GM19193 (cell line): ENCODE results near the gene GRID1.

Experiments
- POLR2A ChIP-seq: IDR thresholded peaks from 4 replicates; pipeline ENCODE4 v1.6.1; 2011; ENCODE audit not compliant: insufficient read depth, insufficient read length; ENCODE audit errors: extremely low read depth

The GRID1 gene

DNA sequence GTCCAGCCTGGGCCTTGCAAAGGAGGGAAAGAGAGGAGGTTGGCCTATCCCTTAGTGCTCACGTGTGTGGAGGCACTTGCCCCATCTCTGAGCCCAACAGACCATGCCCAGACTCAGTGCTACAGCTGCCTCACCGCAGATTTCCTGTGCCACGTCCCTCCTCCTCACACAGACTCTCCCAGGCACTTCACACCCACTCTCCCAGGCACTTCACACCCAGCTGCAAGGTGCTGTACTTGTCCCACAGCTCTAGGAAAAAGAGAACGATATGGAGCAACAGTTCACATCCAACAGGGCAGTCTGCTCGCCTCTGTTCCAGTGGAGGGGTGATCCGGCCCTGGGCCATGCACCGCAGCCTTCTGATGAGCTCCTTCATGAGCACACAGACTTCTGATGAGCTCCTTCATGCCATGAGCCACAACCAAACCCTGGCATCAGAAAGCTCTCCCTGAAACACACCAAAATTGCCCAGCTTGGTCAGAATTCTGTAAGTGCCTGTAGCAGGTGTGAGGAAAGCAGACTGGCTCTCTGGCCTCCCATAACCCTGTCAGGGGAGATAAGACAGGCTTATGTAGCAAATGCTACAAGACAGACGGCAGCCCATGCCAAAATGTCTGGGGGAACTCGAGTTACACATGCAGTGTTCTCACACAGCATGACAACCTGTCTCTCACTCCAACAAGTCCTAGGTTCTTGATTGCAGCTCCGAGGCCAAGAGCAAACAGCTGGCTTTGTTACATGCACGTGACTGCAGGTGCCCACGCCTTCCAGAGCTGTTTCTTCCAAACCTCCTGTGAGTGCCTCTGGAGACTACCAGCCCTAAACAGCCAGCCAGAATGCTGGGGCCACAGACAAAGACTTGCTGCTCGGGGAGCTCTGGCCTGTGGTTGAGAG, 348.5 kb downstream of the GRID1 start:
- TF ChIP-seq POLR2A, result no peak

DNA sequence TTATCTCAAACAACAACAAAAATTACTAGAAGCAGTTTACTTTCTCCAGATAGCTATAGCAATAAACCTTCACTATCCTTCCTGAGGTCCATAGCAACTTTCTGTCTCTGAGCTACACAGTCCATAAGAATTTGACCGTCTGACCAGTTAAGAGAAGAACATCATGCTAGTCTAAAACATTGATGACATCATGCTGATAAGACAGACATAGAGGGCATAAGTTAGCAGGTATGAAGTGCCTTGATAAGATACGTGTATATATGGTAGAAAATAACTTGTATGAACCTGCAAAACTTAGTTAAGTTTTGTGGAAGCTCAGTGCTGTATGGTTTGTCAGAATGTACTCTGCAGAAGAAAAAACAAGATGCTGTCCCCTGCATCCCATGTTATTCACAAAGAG, 353.0 kb downstream of the GRID1 start:
- TF ChIP-seq POLR2A, result no peak

DNA sequence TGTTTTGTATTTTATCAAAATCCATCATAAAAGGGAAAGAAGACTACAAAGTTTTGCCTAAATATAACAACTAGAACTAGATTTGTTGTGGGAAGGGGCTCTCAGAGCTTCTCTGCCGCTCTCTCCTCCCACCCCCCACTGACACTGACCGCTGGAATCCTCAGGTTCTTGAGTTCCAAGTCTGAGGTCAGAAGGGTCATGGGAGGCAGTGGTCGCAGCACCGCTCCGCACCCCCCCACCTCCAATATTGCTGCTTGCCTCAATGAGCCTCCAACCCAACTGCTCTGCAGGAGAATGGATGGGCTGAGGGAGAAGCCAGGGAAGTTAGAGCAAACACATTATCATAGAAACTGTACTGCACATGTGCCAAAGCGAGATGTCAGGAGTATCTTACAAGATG, 359.4 kb downstream of the GRID1 start:
- TF ChIP-seq POLR2A, result no peak

DNA sequence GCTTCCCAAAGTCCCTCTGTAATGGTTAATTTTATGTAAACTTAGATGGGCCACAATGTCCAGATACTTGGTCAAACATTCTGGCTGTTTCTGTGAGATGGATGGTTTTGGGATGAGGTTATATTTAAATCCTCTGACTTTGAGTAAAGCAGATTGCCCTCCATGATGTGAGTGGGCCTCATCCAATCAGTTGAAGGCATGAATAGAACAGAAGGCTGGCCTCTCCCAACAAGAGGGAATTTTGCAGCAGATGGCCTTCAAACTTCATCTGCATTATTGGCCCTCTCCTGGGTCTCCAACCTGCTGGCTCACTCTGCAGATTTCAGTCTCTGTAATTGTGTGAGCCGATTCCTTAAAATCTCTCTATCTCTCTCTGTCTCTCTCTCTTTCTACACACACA, 362.3 kb downstream of the GRID1 start:
- TF ChIP-seq POLR2A, result no peak

DNA sequence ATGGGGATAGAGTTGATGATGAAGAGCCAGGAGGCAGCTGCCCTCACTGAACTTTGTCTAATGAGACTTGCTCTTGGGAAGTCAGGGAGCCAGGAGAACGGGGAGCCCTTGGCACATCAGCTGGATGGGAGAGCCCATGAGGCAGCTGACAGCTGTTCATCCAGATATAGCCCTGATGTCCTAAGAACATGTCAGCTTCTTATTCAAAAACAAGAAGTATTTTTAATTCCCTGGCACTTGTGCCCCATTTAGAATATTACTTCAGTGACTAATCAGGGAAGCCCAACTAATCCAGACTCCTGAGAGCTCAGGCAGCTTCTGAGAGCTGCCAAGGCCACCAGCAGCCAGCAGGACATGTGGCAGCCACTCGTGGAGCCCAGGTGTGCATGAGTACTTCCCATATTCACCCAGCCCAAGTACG, 363.4 kb downstream of the GRID1 start:
- TF ChIP-seq POLR2A, result no peak

DNA sequence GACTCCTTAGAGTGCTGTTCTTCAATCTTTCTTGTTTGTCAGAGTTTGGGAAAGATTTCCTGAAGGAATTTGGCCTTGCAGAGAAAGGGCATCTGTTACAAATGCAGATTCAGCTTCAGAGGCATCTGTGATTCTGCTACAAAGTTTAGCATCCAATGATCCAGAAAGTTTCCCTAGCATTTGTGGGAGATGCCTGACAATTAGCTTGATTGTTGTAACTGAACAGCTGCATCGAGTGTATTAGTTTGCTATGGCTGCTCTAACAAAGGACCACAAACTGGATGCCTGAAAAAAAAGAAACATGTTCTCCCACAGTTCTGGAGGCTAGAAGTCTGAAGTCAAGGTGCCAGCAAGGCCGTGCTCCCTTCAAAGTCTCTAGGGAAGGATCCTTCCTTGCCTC, 365.1 kb downstream of the GRID1 start:
- TF ChIP-seq POLR2A, result no peak

DNA sequence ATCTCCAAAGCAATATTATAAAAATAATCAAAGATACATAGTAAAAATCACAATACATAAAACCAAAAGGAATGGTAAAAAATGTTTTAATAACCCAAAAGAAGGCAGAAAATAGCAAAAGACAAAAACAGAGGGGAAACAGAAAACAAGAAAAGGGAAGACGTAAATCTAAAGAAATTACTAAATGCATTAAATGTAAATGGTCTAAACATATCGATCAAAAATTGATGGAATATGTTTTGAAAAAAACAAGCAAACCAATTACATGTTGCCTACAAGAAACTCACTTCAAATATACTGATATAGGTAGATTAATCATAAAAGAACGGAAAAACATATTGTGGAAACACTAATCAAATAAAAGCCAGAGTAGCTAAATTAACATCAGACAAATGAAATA, 369.1 kb downstream of the GRID1 start:
- TF ChIP-seq POLR2A, result no peak

DNA sequence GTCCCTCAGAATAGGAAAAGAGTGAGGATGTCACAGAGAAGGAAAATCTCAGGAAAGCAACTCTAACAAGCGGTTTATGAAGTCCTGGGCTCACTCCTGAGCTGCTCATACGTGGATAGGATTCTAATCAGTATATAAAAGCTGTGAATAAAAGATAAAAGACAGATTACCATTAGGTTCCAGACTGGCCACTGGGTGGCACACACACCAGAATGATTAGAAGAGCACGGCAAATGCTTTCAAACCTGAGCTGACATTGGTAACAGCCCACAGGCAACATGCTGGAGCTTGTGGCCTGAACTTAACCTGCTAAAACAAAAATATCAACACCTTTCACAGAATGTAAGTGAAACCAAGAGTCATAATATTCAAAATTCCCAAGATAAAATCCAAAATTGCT, 370.8 kb downstream of the GRID1 start:
- TF ChIP-seq POLR2A, result no peak

DNA sequence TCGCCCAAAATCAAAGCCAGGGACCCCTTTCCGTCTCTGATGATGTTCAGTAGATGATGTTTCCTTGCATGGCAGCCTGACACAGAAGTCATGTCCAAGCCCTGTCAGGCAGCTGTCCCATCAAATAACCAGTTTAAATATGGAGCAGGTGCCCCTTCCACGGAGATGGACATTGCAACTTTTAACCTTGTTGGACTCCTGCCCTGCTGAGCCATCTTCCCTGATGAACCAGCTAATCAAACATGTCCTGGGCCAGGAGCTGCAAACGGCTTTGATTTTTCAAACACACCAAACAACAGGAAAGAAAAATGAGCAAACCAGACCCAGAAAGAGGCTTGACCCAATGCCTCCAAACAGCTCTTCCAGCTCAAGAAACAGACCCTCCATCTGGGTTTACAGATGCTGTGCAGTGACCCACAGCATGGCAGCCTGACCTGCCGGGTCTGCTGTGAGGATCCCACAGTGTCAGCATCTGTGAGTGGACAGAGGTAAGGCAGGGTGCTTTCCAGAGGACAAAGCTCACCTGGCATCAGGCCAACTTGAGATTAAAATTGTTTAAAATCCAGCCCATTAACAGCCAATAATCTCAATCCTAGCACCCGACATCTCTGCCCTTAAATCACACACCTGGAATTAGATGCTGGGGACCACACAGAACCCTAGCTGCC, 372.6 kb downstream of the GRID1 start:
- TF ChIP-seq POLR2A, result no peak

DNA sequence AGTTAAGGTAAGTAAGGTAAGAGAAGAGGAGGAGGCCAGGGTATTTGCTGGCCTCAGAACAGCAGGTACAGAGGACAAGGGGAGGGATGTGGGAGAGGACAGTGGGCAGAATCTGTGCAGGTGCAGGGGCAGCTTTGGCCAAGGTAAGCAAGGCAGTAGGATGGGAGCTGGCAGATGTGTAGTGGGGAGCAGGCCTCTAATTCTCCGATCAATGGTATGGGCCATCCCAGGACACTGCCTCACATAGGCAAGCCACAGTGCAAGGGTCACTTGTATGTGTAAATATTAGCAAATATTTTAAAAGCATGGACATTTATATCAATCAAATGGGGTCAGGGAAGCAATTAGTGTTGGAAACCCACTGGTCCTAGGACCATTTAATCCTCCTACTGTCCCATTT, 373.5 kb downstream of the GRID1 start:
- TF ChIP-seq POLR2A, result no peak

DNA sequence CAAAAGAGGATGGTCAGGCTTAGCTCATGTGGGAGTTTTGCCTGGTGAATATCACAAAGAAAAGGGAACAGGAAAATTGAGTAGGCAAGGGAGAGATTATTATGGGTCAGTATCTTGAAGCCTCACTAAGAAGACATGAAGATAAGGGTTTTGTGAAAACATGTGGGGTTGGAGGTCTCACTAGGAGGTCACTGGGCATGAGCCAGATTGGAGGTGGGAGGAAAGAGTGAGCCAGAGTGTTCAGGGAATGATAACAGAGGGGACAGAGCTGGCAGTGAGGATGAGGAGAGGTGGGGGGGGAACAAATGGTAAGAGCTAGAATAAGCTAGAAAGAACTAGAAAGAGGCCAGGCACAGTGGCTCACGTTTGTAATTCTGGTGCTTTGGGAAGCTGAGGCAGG, 374.3 kb downstream of the GRID1 start:
- no peak for TF ChIP-seq POLR2A

DNA sequence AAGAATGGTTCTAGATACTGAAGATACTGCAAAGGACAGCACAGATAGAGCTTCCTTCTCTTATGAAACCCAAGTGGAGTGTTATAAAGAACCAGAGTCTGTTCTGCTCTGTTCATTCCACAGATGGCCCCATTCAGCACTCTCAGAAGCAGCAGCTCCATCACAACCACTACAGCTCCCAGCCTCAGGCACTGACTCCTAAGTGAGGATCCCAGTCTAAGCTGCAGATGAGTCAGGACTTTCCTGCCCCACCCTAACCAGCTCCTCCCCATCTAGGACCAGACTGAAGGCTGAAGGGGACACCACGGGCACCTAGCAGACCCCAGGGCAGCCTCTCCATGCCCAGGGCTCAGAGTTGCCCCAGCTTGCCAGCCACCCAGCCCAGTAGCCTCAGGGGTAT, 379.8 kb downstream of the GRID1 start:
- no peak for TF ChIP-seq POLR2A

DNA sequence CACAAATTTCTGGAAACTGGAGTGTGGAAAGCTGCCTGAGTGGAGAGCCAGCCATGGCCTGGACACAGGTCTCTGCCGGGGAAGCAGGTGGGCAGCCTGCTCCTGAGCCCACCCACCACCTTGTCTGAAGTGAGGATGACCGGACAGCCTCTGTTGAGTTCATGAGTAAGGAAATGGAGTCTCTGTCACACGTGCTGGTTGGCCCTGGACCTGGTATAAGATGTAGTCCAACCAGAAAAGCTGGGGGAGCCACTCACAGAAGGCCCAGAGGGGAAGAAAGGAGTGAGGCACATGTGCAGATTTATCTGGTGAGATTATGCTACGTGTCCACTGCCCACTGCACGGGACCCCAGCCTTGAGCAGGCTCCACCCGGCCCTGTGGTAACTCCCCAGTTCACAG, 383.5 kb downstream of the GRID1 start:
- TF ChIP-seq POLR2A, result no peak

DNA sequence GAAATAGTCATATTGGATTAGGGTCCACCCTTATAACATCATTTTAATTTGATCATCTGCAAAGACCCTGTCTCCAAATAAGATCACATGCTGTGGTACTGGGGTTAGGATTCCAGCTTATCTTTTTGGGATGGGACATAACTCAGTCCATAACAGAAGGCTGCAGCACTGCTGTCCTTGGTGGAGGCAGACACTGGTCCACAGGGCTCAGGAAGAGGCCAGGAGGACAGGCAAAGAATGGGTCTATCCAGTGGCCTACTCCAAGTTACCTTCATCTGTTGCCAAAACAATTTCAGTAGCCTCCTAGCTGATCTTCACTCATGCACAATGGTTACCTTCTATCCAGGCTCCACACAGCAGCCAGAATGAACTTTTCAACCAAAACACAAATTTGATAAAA, 387.0 kb downstream of the GRID1 start:
- TF ChIP-seq POLR2A, result no peak

DNA sequence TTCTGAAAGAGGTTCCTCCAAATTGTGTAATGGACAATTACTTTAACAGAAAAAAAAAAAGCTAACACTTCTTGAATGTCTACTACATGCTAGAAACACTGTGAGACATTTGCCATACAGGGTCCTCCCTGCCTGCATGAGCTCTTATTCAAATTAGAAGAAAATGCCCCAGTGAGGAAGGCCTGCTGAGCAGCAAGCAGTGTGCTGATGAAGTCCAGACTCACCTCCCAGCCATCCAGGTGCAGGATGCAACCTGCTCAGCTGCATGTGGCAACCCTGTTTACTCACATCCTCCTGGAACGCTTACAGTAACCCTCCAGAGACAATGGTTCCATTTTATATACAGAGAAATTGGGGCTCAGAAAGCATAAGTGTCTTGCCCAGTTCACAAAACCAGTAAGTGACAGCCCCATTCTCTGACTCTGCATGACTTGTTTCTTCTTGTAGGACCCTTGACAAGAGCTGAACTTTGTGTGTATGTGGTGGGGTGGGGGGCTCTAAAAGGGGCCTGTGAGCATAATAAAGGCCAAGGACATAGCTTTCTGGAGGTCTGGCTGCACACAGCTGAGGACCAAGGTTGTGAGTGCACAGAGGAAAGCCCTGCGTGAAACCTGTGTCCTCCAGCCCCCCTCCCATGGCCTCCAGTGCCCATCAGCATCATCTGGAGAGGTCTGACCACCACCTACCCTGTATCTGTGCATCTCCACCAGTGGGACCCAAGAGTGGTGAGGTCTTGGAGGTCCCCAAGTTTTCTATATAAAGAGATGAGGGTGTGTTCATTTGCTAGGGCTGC, 387.8 kb downstream of the GRID1 start:
- no peak for TF ChIP-seq POLR2A
